Astrocyte (in vitro differentiated cells and primary cell): Measurements from ENCODE around the gene RAD54L2. TPM values are rescaled to one million over a fixed set of nuclear protein-coding genes. Genes with fewer than 3 reads are reported as not detected.

Experiments used
- DNase-seq: peaks from one replicate; pipeline ENCODE4 v3.0.0-alpha.2; 2010; ENCODE audit warnings: low read depth
- FAIRE-seq: peaks from 2 replicates; lab custom pipeline; 2011; peaks lifted over from hg19 to GRCh38; lab: Jason Lieb, UNC
- H2AFZ ChIP-seq: 2 replicates; pipeline ENCODE4 v1.6.0; 2012; ENCODE audit warnings: low read depth, low read length, inconsistent platforms
- H3K27ac ChIP-seq: 2 replicates; pipeline ENCODE4 v1.5.1; 2011; ENCODE audit warnings: low read depth, low read length, inconsistent platforms
- H3K27me3 ChIP-seq: 2 replicates; pipeline ENCODE4 v1.6.0; 2011; ENCODE audit warnings: low read length, inconsistent platforms; ENCODE audit not compliant: insufficient read depth
- H3K36me3 ChIP-seq: 2 replicates; pipeline ENCODE4 v1.5.1; 2011; ENCODE audit warnings: low read length, inconsistent platforms; ENCODE audit not compliant: insufficient read depth
- H3K4me1 ChIP-seq: 2 replicates; pipeline ENCODE4 v1.5.1; 2011; ENCODE audit warnings: low read length, inconsistent platforms; ENCODE audit not compliant: insufficient read depth
- H3K4me2 ChIP-seq: 2 replicates; pipeline ENCODE4 v1.6.0; 2012; ENCODE audit warnings: low read length, inconsistent platforms
- H3K4me3 ChIP-seq: 2 replicates; pipeline ENCODE4 v1.5.1; 2011; ENCODE audit warnings: low read depth, mild to moderate bottlenecking, low read length, inconsistent platforms; ENCODE audit not compliant: insufficient read depth
- H3K79me2 ChIP-seq: 2 replicates; pipeline ENCODE4 v1.6.0; 2012; ENCODE audit warnings: mild to moderate bottlenecking, low read length, inconsistent platforms; ENCODE audit not compliant: insufficient read depth
- H3K9ac ChIP-seq: 2 replicates; pipeline ENCODE4 v1.6.0; 2012; ENCODE audit warnings: mild to moderate bottlenecking, low read length, inconsistent platforms
- H3K9me3 ChIP-seq: 2 replicates; pipeline ENCODE4 v1.5.1; 2012; ENCODE audit warnings: low read depth, mild to moderate bottlenecking, low read length, inconsistent platforms; ENCODE audit not compliant: insufficient read depth
- H4K20me1 ChIP-seq: 2 replicates; pipeline ENCODE4 v1.6.0; 2012; ENCODE audit warnings: low read length, inconsistent platforms; ENCODE audit not compliant: insufficient read depth
- H3K27ac Mint-ChIP-seq: one replicate; pipeline ENCODE4 v1.8.0; 2021; ENCODE audit warnings: mild to moderate bottlenecking, mixed read lengths; ENCODE audit not compliant: unreplicated experiment
- H3K27me3 Mint-ChIP-seq: one replicate; pipeline ENCODE4 v1.8.0; 2021; ENCODE audit warnings: low read depth, mixed read lengths; ENCODE audit not compliant: unreplicated experiment
- H3K36me3 Mint-ChIP-seq: one replicate; pipeline ENCODE4 v1.8.0; 2021; ENCODE audit warnings: low read depth, mixed read lengths; ENCODE audit not compliant: unreplicated experiment
- H3K4me1 Mint-ChIP-seq: one replicate; pipeline ENCODE4 v1.8.0; 2021; ENCODE audit warnings: low read depth, mixed read lengths; ENCODE audit not compliant: unreplicated experiment
- H3K4me3 Mint-ChIP-seq: one replicate; pipeline ENCODE4 v1.8.0; 2021; ENCODE audit warnings: mild to moderate bottlenecking, moderate library complexity, mixed read lengths; ENCODE audit not compliant: unreplicated experiment
- H3K9me3 Mint-ChIP-seq: one replicate; pipeline ENCODE4 v1.8.0; 2021; ENCODE audit warnings: mild to moderate bottlenecking, mixed read lengths; ENCODE audit not compliant: unreplicated experiment
- CTCF ChIP-seq: IDR thresholded peaks from 2 replicates; pipeline ENCODE4 v1.5.1; 2011; ENCODE audit warnings: low read depth, mild to moderate bottlenecking, inconsistent platforms, low read length, moderate library complexity; ENCODE audit not compliant: insufficient read depth
- EZH2 ChIP-seq: IDR thresholded peaks from 2 replicates; pipeline ENCODE4 v1.6.1; 2012; ENCODE audit warnings: mild to moderate bottlenecking, low read length, inconsistent platforms; ENCODE audit not compliant: insufficient read depth
- total RNA-seq: library from RNA; stranded (reverse); gene quantifications from 2 replicates; pipeline ENCODE4 v1.2.1, GENCODE V29; 2021

Gene RAD54L2
- total RNA-seq, 1 donor from 2014 or later, result 29.2 TPM

GRCh38 chr3:51500632-51501131, 37.8 kb upstream of the RAD54L2 start:
- Histone ChIP-seq H3K9me3 (no peaks in the 10 kb centered on the region), H3K9ac (peak overlapping the region; percentile 75), H3K4me3 (peak overlapping the region; percentile 46), H3K36me3 (no peaks in the 10 kb centered on the region), H3K79me2 (peaks cover 31% of the 10 kb centered on the region), H4K20me1 (no peaks in the 10 kb centered on the region), H3K4me2 (peak overlapping the region; percentile 83), H2AFZ (peak overlapping the region; percentile 62), H3K27ac (peak overlapping the region; percentile 71), H3K4me1 (peaks cover 4% of the 10 kb centered on the region), H3K27me3 (no peaks in the 10 kb centered on the region)
- H3K4me3 Mint-ChIP-seq, result peak overlapping the region; percentile 95
- H3K27ac Mint-ChIP-seq, result peak overlapping the region; percentile 90
- peaks cover 5% of the 10 kb centered on the region for H3K27me3 Mint-ChIP-seq
- H3K4me1 Mint-ChIP-seq, result no peaks in the 10 kb centered on the region
- TF ChIP-seq EZH2 (no peak), CTCF (no peak)
- FAIRE-seq (no peak), DNase-seq (no peak)
- H3K9me3 Mint-ChIP-seq, result no peaks in the 10 kb centered on the region
- H3K36me3 Mint-ChIP-seq, result no peaks in the 10 kb centered on the region

- Histone ChIP-seq H3K9me3 (no peaks in the 10 kb centered on the region), H3K4me2 (no peak overlapping the region), H3K4me3 (no peak overlapping the region), H4K20me1 (no peaks in the 10 kb centered on the region), H3K4me1 (peaks cover 4% of the 10 kb centered on the region), H3K27me3 (no peaks in the 10 kb centered on the region), H2AFZ (peak overlapping the region; percentile 2), H3K79me2 (peaks cover 19% of the 10 kb centered on the region), H3K27ac (no peak overlapping the region), H3K9ac (no peak overlapping the region), H3K36me3 (no peaks in the 10 kb centered on the region)
- TF ChIP-seq CTCF (peak; percentile 89), EZH2 (no peak)
- peak overlapping the region; percentile 78 for H3K27ac Mint-ChIP-seq
- no peaks in the 10 kb centered on the region for H3K36me3 Mint-ChIP-seq
- H3K4me1 Mint-ChIP-seq, result no peaks in the 10 kb centered on the region
- no peak overlapping the region for H3K4me3 Mint-ChIP-seq
- H3K9me3 Mint-ChIP-seq, result no peaks in the 10 kb centered on the region
- DNase-seq (peak; percentile 37), FAIRE-seq (no peak)
- H3K27me3 Mint-ChIP-seq, result peaks cover 9% of the 10 kb centered on the region
Observed at GRCh38 chr3:51501833-51502561, 36.5 kb upstream of the RAD54L2 start.

- no peaks in the 10 kb centered on the region for H3K36me3 ChIP-seq
- H3K79me2 ChIP-seq, result peaks cover 14% of the 10 kb centered on the region
- no peak for TF ChIP-seq CTCF
- no peak for TF ChIP-seq EZH2
- H4K20me1 ChIP-seq, result no peaks in the 10 kb centered on the region
- H3K4me1 ChIP-seq, result peaks cover 4% of the 10 kb centered on the region
- Mint-ChIP-seq H3K27ac (no peak overlapping the region), H3K36me3 (no peaks in the 10 kb centered on the region), H3K9me3 (no peaks in the 10 kb centered on the region), H3K4me3 (no peak overlapping the region), H3K27me3 (peaks cover 11% of the 10 kb centered on the region), H3K4me1 (no peaks in the 10 kb centered on the region)
- no peak overlapping the region for H3K27ac ChIP-seq
- no peak overlapping the region for H3K9ac ChIP-seq
- H2AFZ ChIP-seq, result no peak overlapping the region
- DNase-seq, result no peak
- FAIRE-seq, result no peak
- no peaks in the 10 kb centered on the region for H3K27me3 ChIP-seq
- H3K4me3 ChIP-seq, result no peak overlapping the region
- no peak overlapping the region for H3K4me2 ChIP-seq
- H3K9me3 ChIP-seq, result no peaks in the 10 kb centered on the region
Observed at GRCh38 chr3:51502562-51502910, 36.0 kb upstream of the RAD54L2 start.
